AG04449 (cell line): Measurements from ENCODE around the gene S100Z.
"Not testable (repeated sequence)": the region's sequence is repeated elsewhere in the genome, so short reads cannot be mapped to it uniquely, and the experiment has no call there.

Source experiments
- CTCF ChIA-PET: fragments of 350-600 bp; formaldehyde crosslinking; extraction: SDS; loops from one replicate; lab custom pipeline; 2021; ENCODE audit warnings: antibody characterized with exemption; lab: Yijun Ruan, JAX
- POLR2A ChIA-PET: fragments of 400-600, 350-600 bp; formaldehyde crosslinking; extraction: SDS; loops from one replicate; lab custom pipeline; 2020; ENCODE audit warnings: antibody characterized with exemption, inconsistent platforms; lab: Yijun Ruan, JAX
- DNase-seq: peaks from one replicate; pipeline ENCODE4 v3.0.0-alpha.2; 2010; ENCODE audit warnings: low read depth, low spot score
- H3K4me3 ChIP-seq: 2 replicates; pipeline ENCODE4 v1.5.1; 2011; ENCODE audit warnings: low read depth, mild to moderate bottlenecking, control low read depth, low read length
- CTCF ChIP-seq: IDR thresholded peaks from one replicate; pipeline ENCODE4 v1.5.1; 2011; ENCODE audit warnings: mild to moderate bottlenecking, moderate library complexity, low read length, control low read depth, inconsistent platforms; ENCODE audit not compliant: insufficient read depth; ENCODE audit errors: missing control alignments

S100Z gene

GRCh38 chr5:76854644-76855043 is 4.8 kb downstream of the S100Z start:
- no peak for DNase-seq
- POLR2A ChIA-PET: no interaction called here
- H3K4me3 ChIP-seq: no peak overlapping the region
- no peak for TF ChIP-seq CTCF
- CTCF ChIA-PET: no interaction called here

GRCh38 chr5:76855501-76855900 is 5.7 kb downstream of the S100Z start:
- POLR2A ChIA-PET, DNase-seq, H3K4me3 ChIP-seq, CTCF ChIA-PET: not testable (repeated sequence)

- no peak for DNase-seq
- ChIA-PET POLR2A (no interaction called here), CTCF (no interaction called here)
- H3K4me3 ChIP-seq: no peak overlapping the region
- TF ChIP-seq CTCF: no peak
These were observed 6.1 kb downstream of the S100Z start for GRCh38 chr5:76855961-76856360.

GRCh38 chr5:76856800-76857199 is 7.0 kb downstream of the S100Z start:
- CTCF ChIA-PET: interaction anchor here (1.2 kb wide), 1 partner anchor 220 kb away, joined by 3 read pairs; no protein-coding TSS in a partner anchor
- POLR2A ChIA-PET, H3K4me3 ChIP-seq, DNase-seq: not testable (repeated sequence)

- POLR2A ChIA-PET: no interaction called here
- no peak for TF ChIP-seq CTCF
- CTCF ChIA-PET: interaction anchor here (0.7 to 2.6 kb wide), 3 partner anchors 9 to 157 kb away, joined by 3 to 10 read pairs (median 4); no protein-coding TSS in a partner anchor
- DNase-seq: no peak
- no peak overlapping the region for H3K4me3 ChIP-seq
These were observed 9.9 kb downstream of the S100Z start for GRCh38 chr5:76859591-76860247.

- POLR2A ChIA-PET: no interaction called here
- CTCF ChIA-PET: interaction anchor here (0.7 to 1.4 kb wide), 2 partner anchors 154 to 156 kb away, joined by 3 read pairs; no protein-coding TSS in a partner anchor
- no peak for DNase-seq
- TF ChIP-seq CTCF: no peak
- H3K4me3 ChIP-seq: no peak overlapping the region
These were observed 11.8 kb downstream of the S100Z start for GRCh38 chr5:76861612-76862011.

GRCh38 chr5:76863001-76863400 is 13.2 kb downstream of the S100Z start:
- DNase-seq: no peak
- no peak overlapping the region for H3K4me3 ChIP-seq
- CTCF ChIA-PET: interaction anchor here (1.4 kb wide), 1 partner anchor 153 kb away, joined by 3 read pairs; no protein-coding TSS in a partner anchor
- TF ChIP-seq CTCF: no peak
- POLR2A ChIA-PET: no interaction called here
